HFF-Myc (cell line): ENCODE measurements around the gene STXBP3.

Experiments used
- DNase-seq: peaks from one replicate; pipeline ENCODE4 v3.0.0-alpha.2; 2011; ENCODE audit warnings: low read depth; ENCODE audit errors: extremely low read depth
- H3K4me3 ChIP-seq: replicated peaks from 2 replicates; pipeline ENCODE4 v1.5.1; 2011; ENCODE audit warnings: low read depth, mild to moderate bottlenecking, control low read depth, low read length
- TF ChIP-seq, protein P1 (sequence below): IDR thresholded peaks from 2 replicates; pipeline ENCODE4 v1.5.1; 2012; ENCODE audit warnings: mild to moderate bottlenecking, low read depth, low read length, control low read depth; ENCODE audit errors: missing control alignments

Gene STXBP3

GRCh38 chr1:108858230-108858950 lies 111.9 kb downstream of the STXBP3 start:
- TF ChIP-seq, protein P1, sequence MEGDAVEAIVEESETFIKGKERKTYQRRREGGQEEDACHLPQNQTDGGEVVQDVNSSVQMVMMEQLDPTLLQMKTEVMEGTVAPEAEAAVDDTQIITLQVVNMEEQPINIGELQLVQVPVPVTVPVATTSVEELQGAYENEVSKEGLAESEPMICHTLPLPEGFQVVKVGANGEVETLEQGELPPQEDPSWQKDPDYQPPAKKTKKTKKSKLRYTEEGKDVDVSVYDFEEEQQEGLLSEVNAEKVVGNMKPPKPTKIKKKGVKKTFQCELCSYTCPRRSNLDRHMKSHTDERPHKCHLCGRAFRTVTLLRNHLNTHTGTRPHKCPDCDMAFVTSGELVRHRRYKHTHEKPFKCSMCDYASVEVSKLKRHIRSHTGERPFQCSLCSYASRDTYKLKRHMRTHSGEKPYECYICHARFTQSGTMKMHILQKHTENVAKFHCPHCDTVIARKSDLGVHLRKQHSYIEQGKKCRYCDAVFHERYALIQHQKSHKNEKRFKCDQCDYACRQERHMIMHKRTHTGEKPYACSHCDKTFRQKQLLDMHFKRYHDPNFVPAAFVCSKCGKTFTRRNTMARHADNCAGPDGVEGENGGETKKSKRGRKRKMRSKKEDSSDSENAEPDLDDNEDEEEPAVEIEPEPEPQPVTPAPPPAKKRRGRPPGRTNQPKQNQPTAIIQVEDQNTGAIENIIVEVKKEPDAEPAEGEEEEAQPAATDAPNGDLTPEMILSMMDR: no peak
- no peak overlapping the region for H3K4me3 ChIP-seq
- DNase-seq: no peak
